Measurements from ENCODE around the gene GLIS1.
A peak's percentile ranks its signal among the peaks of the same experiment; 100 is the strongest.

GLIS1 gene

GRCh38 chr1:53548031-53548491 is 190.9 kb downstream of the GLIS1 start:
- ATAC-seq (replicated peaks) (no peak), DNase-seq (no peak)
- peaks cover 7 to 8% of the 10 kb centered on the region in 2 donors for H3K27me3 Mint-ChIP-seq
- no peaks in the 10 kb centered on the region for H3K36me3 Mint-ChIP-seq
- H3K27ac Mint-ChIP-seq: no peak overlapping the region
- H3K4me3 Mint-ChIP-seq: no peak overlapping the region
- H3K9me3 Mint-ChIP-seq: no peaks in the 10 kb centered on the region
- H3K4me1 Mint-ChIP-seq: no peaks in the 10 kb centered on the region

GRCh38 chr1:53547231-53547790 is 191.7 kb downstream of the GLIS1 start:
- Mint-ChIP-seq H3K27ac (no peak overlapping the region), H3K27me3 (peaks cover 7 to 8% of the 10 kb centered on the region in 2 donors), H3K9me3 (no peaks in the 10 kb centered on the region), H3K36me3 (no peaks in the 10 kb centered on the region), H3K4me1 (no peaks in the 10 kb centered on the region), H3K4me3 (no peak overlapping the region)
- ATAC-seq (replicated peaks) (no peak), DNase-seq (no peak)

GRCh38 chr1:53546409-53547155 is 192.4 kb downstream of the GLIS1 start:
- H3K9me3 Mint-ChIP-seq: no peaks in the 10 kb centered on the region
- no peak overlapping the region for H3K4me3 Mint-ChIP-seq
- DNase-seq (no peak), ATAC-seq (replicated peaks) (no peak)
- no peaks in the 10 kb centered on the region for H3K4me1 Mint-ChIP-seq
- H3K27ac Mint-ChIP-seq: no peak overlapping the region
- H3K36me3 Mint-ChIP-seq: no peaks in the 10 kb centered on the region
- peaks cover 1 to 4% of the 10 kb centered on the region in 2 donors for H3K27me3 Mint-ChIP-seq

GRCh38 chr1:53545663-53546408 is 193.1 kb downstream of the GLIS1 start:
- Mint-ChIP-seq H3K36me3 (no peaks in the 10 kb centered on the region), H3K9me3 (no peaks in the 10 kb centered on the region), H3K27ac (no peak overlapping the region), H3K27me3 (peaks cover 0 to 3% of the 10 kb centered on the region in 2 donors), H3K4me1 (peaks cover 0 to 1% of the 10 kb centered on the region in 2 donors), H3K4me3 (no peak overlapping the region)
- ATAC-seq (replicated peaks): no peak
- DNase-seq: no peak

GRCh38 chr1:53544728-53545515 is 194.0 kb downstream of the GLIS1 start:
- ATAC-seq (replicated peaks) (no peak), DNase-seq (no peak)
- H3K4me3 Mint-ChIP-seq: no peak overlapping the region
- no peaks in the 10 kb centered on the region for H3K36me3 Mint-ChIP-seq
- peaks cover 0 to 3% of the 10 kb centered on the region in 2 donors for H3K27me3 Mint-ChIP-seq
- H3K27ac Mint-ChIP-seq: no peak overlapping the region
- H3K4me1 Mint-ChIP-seq: peaks cover 0 to 1% of the 10 kb centered on the region in 2 donors
- H3K9me3 Mint-ChIP-seq: no peaks in the 10 kb centered on the region

GRCh38 chr1:53543778-53544695 is 194.9 kb downstream of the GLIS1 start:
- ATAC-seq (replicated peaks) (no peak), DNase-seq (no peak)
- Mint-ChIP-seq H3K9me3 (no peaks in the 10 kb centered on the region), H3K4me3 (no peak overlapping the region), H3K4me1 (peaks cover 0 to 1% of the 10 kb centered on the region in 2 donors), H3K27ac (no peak overlapping the region), H3K36me3 (no peaks in the 10 kb centered on the region), H3K27me3 (peaks cover 0 to 3% of the 10 kb centered on the region in 2 donors)

- no peak overlapping the region for H3K27ac Mint-ChIP-seq
These were observed 195.7 kb downstream of the GLIS1 start for GRCh38 chr1:53543130-53543777.

GRCh38 chr1:53542551-53542950 is 196.4 kb downstream of the GLIS1 start:
- Mint-ChIP-seq H3K4me1 (peaks cover 0 to 1% of the 10 kb centered on the region in 2 donors), H3K27me3 (peaks cover 0 to 3% of the 10 kb centered on the region in 2 donors), H3K27ac (no peak overlapping the region), H3K4me3 (no peak overlapping the region), H3K36me3 (no peaks in the 10 kb centered on the region), H3K9me3 (no peaks in the 10 kb centered on the region)
- ATAC-seq (replicated peaks) (no peak), DNase-seq (no peak)

More at GRCh38 chr1:53543130-53543777, 195.7 kb downstream of the GLIS1 start:
- peaks cover 0 to 1% of the 10 kb centered on the region in 2 donors for H3K4me1 Mint-ChIP-seq
- no peak overlapping the region for H3K4me3 Mint-ChIP-seq
- H3K9me3 Mint-ChIP-seq: no peaks in the 10 kb centered on the region
- H3K36me3 Mint-ChIP-seq: no peaks in the 10 kb centered on the region
- ATAC-seq (replicated peaks) (no peak), DNase-seq (no peak)
- H3K27me3 Mint-ChIP-seq: peaks cover 0 to 3% of the 10 kb centered on the region in 2 donors

GRCh38 chr1:53541761-53542550 is 197.0 kb downstream of the GLIS1 start:
- no peak overlapping the region for H3K27ac Mint-ChIP-seq
- DNase-seq (no peak), ATAC-seq (replicated peaks) (peak; percentile 46 to 56)
- H3K4me3 Mint-ChIP-seq: no peak overlapping the region
- H3K4me1 Mint-ChIP-seq: peaks cover 0 to 1% of the 10 kb centered on the region in 2 donors
- H3K27me3 Mint-ChIP-seq: peaks cover 0 to 3% of the 10 kb centered on the region in 2 donors
- H3K36me3 Mint-ChIP-seq: no peaks in the 10 kb centered on the region
- H3K9me3 Mint-ChIP-seq: no peaks in the 10 kb centered on the region

GRCh38 chr1:53541263-53541625 is 197.7 kb downstream of the GLIS1 start:
- no peak for DNase-seq
- no peak for ATAC-seq (replicated peaks)

GRCh38 chr1:53540604-53541262 is 198.2 kb downstream of the GLIS1 start:
- DNase-seq (no peak), ATAC-seq (replicated peaks) (no peak)
- Mint-ChIP-seq H3K27ac (no peak overlapping the region), H3K4me1 (peaks cover 0 to 1% of the 10 kb centered on the region in 2 donors), H3K9me3 (no peaks in the 10 kb centered on the region), H3K36me3 (no peaks in the 10 kb centered on the region), H3K27me3 (peaks cover 0 to 2% of the 10 kb centered on the region in 2 donors), H3K4me3 (no peak overlapping the region)

More at GRCh38 chr1:53541263-53541625, 197.7 kb downstream of the GLIS1 start:
- H3K4me3 Mint-ChIP-seq: no peak overlapping the region
- H3K4me1 Mint-ChIP-seq: peaks cover 0 to 1% of the 10 kb centered on the region in 2 donors
- H3K36me3 Mint-ChIP-seq: no peaks in the 10 kb centered on the region
- H3K27me3 Mint-ChIP-seq: peaks cover 0 to 3% of the 10 kb centered on the region in 2 donors
- no peak overlapping the region for H3K27ac Mint-ChIP-seq
- H3K9me3 Mint-ChIP-seq: no peaks in the 10 kb centered on the region

All from stimulated activated naive B cell treated with anti-CD40 and anti-IgM and Interleukin-4, amounts not matched to agents 10 μg/mL and 1 μg/mL and 100 μg/mL, for 72 hours (primary cell).